Left renal cortex interstitium (tissue), 4 donors: ENCODE data around the gene PDZRN4. TPM values are rescaled to one million over a fixed set of nuclear protein-coding genes. Genes with fewer than 3 reads are reported as not detected.
"Not testable (repeated sequence)": the region's sequence is repeated elsewhere in the genome, so short reads cannot be mapped to it uniquely, and the experiment has no call there.

ENCODE experiments used
- DNase-seq, 4 donors: peaks; one replicate each; pipeline ENCODE4 v3.0.0-alpha.2; 2013; ENCODE audit warnings: low read depth in 4 of 4, low spot score in 2 of 4, missing footprints in 1 of 4
- polyA plus RNA-seq, 4 donors: library from polyadenylated mRNA; unstranded; fragments of 120-200 nt; gene quantifications; one replicate each; pipeline ENCODE4 v1.2.1, GENCODE V29; 2013; ENCODE audit not compliant: insufficient read length in 4 of 4

Gene PDZRN4
- polyA plus RNA-seq: 1 to 10 TPM; 3.5 to 6.2 (median 5.6) TPM

GRCh38 chr12:41188058-41188840 lies at the start of gene PDZRN4:
Gene PDZRN4, plus strand, starts transcription at chr12:41188320.
- no peak for DNase-seq

- no peak for DNase-seq
Observed at GRCh38 chr12:41140117-41140516, 48.0 kb upstream of the PDZRN4 start.

- no peak for DNase-seq
Observed at GRCh38 chr12:41141104-41141503, 47.0 kb upstream of the PDZRN4 start.

DNA sequence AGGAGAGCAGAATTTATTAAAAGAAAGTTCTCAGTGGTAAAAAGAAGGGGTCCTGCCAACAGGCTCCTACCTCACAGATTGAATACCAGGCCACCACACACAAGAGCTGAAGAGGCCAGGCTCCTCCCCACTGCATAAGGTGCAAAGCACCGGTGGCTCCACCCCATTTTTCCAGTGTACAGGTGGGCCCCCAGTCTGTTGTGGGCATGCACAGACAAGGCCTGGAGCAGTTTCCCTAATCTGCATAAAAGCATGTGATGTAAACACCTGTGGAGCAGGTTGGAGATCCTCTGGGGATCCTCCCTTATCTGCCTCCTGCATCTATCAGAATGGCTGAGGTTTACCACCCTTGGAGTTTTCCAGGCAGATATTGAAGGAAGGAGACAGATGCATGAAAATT lies 45.7 kb upstream of the PDZRN4 start:
- no peak for DNase-seq

DNA sequence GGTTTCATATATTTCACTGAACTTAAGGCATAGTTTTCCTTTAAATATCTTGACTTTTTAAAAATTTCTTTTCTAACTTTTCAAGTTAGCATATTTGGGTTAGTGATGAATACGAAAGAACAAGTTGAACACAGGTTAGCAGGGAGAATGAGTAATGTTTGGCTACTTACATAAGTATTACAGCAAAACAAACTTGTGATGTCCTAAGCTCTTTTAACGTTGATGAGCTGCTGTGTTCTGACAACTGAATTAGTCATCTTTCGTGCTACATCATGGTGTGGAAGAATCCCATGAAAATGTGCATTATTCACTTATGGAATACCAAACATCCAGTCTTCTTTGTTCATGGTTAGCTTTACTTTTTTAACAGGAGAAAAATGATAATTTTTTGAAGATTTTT lies 36.3 kb upstream of the PDZRN4 start:
- DNase-seq: no peak

- DNase-seq: no peak
Observed at GRCh38 chr12:41162461-41162860, 25.7 kb upstream of the PDZRN4 start.

GRCh38 chr12:41167701-41168100 lies 20.4 kb upstream of the PDZRN4 start:
- DNase-seq: no peak

- DNase-seq: no peak
Observed at GRCh38 chr12:41174602-41175001, 13.5 kb upstream of the PDZRN4 start.

DNA sequence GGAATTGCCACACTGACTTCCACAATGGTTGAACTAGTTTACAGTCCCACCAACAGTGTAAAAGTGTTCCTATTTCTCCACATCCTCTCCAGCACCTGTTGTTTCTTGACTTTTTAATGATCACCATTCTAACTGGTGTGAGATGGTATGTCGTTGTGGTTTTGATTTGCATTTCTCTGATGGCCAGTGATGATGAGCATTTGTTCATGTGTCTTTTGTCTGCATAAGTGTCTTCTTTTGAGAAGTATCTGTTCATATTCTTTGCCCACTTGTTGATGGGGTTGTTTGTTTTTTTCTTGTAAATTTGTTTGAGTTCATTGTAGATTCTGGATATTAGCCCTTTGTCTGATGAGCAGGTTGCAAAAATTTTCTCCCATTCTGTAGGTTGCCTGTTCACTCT lies 8.6 kb upstream of the PDZRN4 start:
- not testable (repeated sequence) for DNase-seq

GRCh38 chr12:41184864-41185263 lies 3.3 kb upstream of the PDZRN4 start:
- no peak for DNase-seq

- DNase-seq: no peak
Observed at GRCh38 chr12:41186026-41186425, 2.1 kb upstream of the PDZRN4 start.

- DNase-seq: no peak
Observed at GRCh38 chr12:41188841-41189394, 798 bp downstream of the PDZRN4 start.

GRCh38 chr12:41189395-41190251 lies 1.5 kb downstream of the PDZRN4 start:
- DNase-seq: peak in 1 of 4 donors; percentile 45

GRCh38 chr12:41190338-41190737 lies 2.2 kb downstream of the PDZRN4 start:
- peak in 1 of 4 donors; percentile 13 for DNase-seq

GRCh38 chr12:41191549-41191948 lies 3.4 kb downstream of the PDZRN4 start:
- DNase-seq: not testable (repeated sequence)

DNA sequence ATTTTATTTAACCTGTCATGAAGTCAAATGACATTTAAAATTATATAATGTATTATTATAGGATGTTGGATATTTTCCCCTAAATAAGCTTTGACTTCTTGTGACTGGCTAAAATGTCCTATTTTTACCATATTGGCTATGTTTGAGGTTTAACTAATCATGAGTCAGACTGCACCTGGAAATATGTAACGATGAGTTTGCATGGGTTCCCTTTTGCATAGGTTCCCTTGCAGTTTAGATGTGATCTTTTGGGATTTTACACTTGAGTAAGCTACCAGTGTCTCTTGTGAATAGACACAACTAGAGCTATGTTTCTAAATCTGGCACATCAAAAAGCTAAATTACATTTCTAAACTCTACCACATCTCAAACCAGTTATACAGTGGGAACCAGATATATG lies 5.2 kb downstream of the PDZRN4 start:
- no peak for DNase-seq

GRCh38 chr12:41202051-41202450 lies 13.9 kb downstream of the PDZRN4 start:
- DNase-seq: no peak

- DNase-seq: no peak
Observed at GRCh38 chr12:41205070-41205709, 17.1 kb downstream of the PDZRN4 start.

DNA sequence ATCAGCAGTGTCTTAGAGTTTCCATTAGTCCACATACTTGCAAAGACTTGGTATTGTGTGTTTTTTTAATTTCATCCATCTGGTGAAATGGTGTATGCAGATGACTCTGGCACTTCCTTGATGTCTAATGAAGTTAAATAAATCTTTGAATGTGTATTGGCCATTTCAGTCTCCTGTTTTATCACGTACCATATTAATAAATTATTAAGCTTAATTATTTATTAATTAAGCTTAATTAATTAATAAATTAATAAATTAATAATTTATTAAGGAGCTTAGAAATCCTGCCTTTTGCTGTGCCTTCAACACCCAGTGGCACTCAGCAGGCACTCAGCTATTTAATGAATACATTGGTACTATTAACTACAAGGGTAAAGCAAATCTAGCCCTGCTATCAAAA lies 18.2 kb downstream of the PDZRN4 start:
- DNase-seq: no peak

- no peak for DNase-seq
Observed at GRCh38 chr12:41211448-41211847, 23.3 kb downstream of the PDZRN4 start.

DNA sequence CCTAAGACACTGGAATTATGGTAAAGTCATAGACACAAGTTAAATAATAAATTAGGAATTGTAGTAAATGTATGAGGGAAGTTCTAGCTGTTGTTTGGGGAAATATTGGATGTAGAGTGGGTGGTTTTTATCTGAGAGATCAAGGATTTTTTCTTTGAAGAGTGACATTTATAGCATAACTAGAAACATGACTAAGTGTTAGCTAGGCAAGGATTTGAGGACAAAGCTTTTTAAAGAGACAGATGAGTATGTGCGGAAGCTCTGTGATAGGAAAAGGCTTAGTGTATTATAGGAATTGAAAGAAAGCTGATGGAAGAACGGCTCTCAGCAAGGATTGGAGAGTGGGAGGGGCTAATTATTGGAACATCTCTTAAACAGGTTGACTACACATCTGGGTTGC lies 24.5 kb downstream of the PDZRN4 start:
- DNase-seq: no peak
